ENCODE data around the gene GPRC5A. TPM values are rescaled to one million over a fixed set of nuclear protein-coding genes. Genes with fewer than 3 reads are reported as not detected.

Gene GPRC5A
- total and polyA plus RNA-seq, 2 experiments from 2014 or later = 0.16 to 0.38 TPM

DNA sequence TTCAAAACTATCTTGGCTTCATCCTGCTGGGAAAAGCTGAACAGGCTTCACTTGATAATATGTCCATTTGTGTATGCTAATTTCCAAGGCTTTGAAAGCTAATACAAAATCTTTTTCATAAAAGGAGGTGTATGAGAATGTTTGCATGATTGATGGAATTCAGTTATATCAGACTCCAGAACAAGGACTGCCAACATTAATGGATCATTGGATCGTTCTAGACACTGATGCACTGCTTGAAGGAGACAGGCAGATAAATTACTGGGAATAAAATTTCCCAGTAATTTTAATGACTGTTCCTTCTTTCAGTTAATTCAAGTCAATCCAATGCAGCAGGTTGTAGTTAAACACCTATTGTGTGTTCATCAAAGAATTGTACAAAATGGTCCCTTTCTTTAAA, 60.1 kb downstream of the GPRC5A start:
- no peaks in the 10 kb centered on the region for H4K20me1 ChIP-seq (replicated peaks; ENCODE audit: insufficient read depth)
- no peaks in the 10 kb centered on the region for H3K36me3 ChIP-seq (ENCODE audit: insufficient read depth)
- Mint-ChIP-seq H3K27me3 (ENCODE audit: insufficient read depth, low read depth, poor library complexity) (peaks cover 5% of the 10 kb centered on the region), H3K27ac (no peak overlapping the region), H3K4me3 (no peak overlapping the region), H3K36me3 (ENCODE audit: low read depth) (no peaks in the 10 kb centered on the region), H3K9me3 (no peaks in the 10 kb centered on the region), H3K4me1 (no peaks in the 10 kb centered on the region)
- no peak for TF ChIP-seq JUNB (IDR thresholded peaks at IDR 0.05; ENCODE audit: unreplicated experiment)
- TF ChIP-seq, protein P1, sequence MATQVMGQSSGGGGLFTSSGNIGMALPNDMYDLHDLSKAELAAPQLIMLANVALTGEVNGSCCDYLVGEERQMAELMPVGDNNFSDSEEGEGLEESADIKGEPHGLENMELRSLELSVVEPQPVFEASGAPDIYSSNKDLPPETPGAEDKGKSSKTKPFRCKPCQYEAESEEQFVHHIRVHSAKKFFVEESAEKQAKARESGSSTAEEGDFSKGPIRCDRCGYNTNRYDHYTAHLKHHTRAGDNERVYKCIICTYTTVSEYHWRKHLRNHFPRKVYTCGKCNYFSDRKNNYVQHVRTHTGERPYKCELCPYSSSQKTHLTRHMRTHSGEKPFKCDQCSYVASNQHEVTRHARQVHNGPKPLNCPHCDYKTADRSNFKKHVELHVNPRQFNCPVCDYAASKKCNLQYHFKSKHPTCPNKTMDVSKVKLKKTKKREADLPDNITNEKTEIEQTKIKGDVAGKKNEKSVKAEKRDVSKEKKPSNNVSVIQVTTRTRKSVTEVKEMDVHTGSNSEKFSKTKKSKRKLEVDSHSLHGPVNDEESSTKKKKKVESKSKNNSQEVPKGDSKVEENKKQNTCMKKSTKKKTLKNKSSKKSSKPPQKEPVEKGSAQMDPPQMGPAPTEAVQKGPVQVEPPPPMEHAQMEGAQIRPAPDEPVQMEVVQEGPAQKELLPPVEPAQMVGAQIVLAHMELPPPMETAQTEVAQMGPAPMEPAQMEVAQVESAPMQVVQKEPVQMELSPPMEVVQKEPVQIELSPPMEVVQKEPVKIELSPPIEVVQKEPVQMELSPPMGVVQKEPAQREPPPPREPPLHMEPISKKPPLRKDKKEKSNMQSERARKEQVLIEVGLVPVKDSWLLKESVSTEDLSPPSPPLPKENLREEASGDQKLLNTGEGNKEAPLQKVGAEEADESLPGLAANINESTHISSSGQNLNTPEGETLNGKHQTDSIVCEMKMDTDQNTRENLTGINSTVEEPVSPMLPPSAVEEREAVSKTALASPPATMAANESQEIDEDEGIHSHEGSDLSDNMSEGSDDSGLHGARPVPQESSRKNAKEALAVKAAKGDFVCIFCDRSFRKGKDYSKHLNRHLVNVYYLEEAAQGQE (IDR thresholded peaks at IDR 0.05; ENCODE audit: unreplicated experiment) = no peak
- TF ChIP-seq EZH2 (IDR thresholded peaks at IDR 0.05; ENCODE audit: low read depth, unreplicated experiment) = no peak
- no peak for TF ChIP-seq ZNF331 (CRISPR knock-in tag; IDR thresholded peaks at IDR 0.05; ENCODE audit: low read depth)
- TF ChIP-seq, protein P2, sequence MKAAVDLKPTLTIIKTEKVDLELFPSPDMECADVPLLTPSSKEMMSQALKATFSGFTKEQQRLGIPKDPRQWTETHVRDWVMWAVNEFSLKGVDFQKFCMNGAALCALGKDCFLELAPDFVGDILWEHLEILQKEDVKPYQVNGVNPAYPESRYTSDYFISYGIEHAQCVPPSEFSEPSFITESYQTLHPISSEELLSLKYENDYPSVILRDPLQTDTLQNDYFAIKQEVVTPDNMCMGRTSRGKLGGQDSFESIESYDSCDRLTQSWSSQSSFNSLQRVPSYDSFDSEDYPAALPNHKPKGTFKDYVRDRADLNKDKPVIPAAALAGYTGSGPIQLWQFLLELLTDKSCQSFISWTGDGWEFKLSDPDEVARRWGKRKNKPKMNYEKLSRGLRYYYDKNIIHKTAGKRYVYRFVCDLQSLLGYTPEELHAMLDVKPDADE (IDR thresholded peaks at IDR 0.05) = no peak
- no peak for TF ChIP-seq EZH2phosphoT487 (IDR thresholded peaks at IDR 0.05; ENCODE audit: unreplicated experiment)
- TF ChIP-seq ZNF114 (CRISPR knock-in tag; IDR thresholded peaks at IDR 0.05) = no peak
- no peak for TF ChIP-seq CREB1 (CRISPR knock-in tag; IDR thresholded peaks at IDR 0.05; ENCODE audit: low read depth)
- TF ChIP-seq POLR2AphosphoS5 (IDR thresholded peaks at IDR 0.05; ENCODE audit: low read depth) = no peak
- TF ChIP-seq, protein P3, sequence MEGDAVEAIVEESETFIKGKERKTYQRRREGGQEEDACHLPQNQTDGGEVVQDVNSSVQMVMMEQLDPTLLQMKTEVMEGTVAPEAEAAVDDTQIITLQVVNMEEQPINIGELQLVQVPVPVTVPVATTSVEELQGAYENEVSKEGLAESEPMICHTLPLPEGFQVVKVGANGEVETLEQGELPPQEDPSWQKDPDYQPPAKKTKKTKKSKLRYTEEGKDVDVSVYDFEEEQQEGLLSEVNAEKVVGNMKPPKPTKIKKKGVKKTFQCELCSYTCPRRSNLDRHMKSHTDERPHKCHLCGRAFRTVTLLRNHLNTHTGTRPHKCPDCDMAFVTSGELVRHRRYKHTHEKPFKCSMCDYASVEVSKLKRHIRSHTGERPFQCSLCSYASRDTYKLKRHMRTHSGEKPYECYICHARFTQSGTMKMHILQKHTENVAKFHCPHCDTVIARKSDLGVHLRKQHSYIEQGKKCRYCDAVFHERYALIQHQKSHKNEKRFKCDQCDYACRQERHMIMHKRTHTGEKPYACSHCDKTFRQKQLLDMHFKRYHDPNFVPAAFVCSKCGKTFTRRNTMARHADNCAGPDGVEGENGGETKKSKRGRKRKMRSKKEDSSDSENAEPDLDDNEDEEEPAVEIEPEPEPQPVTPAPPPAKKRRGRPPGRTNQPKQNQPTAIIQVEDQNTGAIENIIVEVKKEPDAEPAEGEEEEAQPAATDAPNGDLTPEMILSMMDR (conservative IDR thresholded peaks at IDR 0.05; ENCODE audit: low read depth in 2 of 2) = no peak
- TF ChIP-seq NANOG (IDR thresholded peaks at IDR 0.05; ENCODE audit: borderline replicate concordance) = no peak
- no peak for TF ChIP-seq STAT1 (IDR thresholded peaks at IDR 0.05; ENCODE audit: unreplicated experiment)
- TF ChIP-seq, protein P4, sequence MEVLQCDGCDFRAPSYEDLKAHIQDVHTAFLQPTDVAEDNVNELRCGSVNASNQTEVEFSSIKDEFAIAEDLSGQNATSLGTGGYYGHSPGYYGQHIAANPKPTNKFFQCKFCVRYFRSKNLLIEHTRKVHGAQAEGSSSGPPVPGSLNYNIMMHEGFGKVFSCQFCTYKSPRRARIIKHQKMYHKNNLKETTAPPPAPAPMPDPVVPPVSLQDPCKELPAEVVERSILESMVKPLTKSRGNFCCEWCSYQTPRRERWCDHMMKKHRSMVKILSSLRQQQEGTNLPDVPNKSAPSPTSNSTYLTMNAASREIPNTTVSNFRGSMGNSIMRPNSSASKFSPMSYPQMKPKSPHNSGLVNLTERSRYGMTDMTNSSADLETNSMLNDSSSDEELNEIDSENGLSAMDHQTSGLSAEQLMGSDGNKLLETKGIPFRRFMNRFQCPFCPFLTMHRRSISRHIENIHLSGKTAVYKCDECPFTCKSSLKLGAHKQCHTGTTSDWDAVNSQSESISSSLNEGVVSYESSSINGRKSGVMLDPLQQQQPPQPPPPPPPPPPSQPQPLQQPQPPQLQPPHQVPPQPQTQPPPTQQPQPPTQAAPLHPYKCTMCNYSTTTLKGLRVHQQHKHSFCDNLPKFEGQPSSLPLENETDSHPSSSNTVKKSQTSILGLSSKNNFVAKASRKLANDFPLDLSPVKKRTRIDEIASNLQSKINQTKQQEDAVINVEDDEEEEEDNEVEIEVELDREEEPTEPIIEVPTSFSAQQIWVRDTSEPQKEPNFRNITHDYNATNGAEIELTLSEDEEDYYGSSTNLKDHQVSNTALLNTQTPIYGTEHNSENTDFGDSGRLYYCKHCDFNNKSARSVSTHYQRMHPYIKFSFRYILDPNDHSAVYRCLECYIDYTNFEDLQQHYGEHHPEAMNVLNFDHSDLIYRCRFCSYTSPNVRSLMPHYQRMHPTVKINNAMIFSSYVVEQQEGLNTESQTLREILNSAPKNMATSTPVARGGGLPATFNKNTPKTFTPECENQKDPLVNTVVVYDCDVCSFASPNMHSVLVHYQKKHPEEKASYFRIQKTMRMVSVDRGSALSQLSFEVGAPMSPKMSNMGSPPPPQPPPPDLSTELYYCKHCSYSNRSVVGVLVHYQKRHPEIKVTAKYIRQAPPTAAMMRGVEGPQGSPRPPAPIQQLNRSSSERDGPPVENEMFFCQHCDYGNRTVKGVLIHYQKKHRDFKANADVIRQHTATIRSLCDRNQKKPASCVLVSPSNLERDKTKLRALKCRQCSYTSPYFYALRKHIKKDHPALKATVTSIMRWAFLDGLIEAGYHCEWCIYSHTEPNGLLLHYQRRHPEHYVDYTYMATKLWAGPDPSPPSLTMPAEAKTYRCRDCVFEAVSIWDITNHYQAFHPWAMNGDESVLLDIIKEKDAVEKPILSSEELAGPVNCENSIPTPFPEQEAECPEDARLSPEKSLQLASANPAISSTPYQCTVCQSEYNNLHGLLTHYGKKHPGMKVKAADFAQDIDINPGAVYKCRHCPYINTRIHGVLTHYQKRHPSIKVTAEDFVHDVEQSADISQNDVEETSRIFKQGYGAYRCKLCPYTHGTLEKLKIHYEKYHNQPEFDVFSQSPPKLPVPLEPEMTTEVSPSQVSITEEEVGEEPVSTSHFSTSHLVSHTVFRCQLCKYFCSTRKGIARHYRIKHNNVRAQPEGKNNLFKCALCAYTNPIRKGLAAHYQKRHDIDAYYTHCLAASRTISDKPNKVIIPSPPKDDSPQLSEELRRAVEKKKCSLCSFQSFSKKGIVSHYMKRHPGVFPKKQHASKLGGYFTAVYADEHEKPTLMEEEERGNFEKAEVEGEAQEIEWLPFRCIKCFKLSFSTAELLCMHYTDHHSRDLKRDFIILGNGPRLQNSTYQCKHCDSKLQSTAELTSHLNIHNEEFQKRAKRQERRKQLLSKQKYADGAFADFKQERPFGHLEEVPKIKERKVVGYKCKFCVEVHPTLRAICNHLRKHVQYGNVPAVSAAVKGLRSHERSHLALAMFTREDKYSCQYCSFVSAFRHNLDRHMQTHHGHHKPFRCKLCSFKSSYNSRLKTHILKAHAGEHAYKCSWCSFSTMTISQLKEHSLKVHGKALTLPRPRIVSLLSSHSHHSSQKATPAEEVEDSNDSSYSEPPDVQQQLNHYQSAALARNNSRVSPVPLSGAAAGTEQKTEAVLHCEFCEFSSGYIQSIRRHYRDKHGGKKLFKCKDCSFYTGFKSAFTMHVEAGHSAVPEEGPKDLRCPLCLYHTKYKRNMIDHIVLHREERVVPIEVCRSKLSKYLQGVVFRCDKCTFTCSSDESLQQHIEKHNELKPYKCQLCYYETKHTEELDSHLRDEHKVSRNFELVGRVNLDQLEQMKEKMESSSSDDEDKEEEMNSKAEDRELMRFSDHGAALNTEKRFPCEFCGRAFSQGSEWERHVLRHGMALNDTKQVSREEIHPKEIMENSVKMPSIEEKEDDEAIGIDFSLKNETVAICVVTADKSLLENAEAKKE (CRISPR knock-in tag; IDR thresholded peaks at IDR 0.05) = no peak
- no peaks in the 10 kb centered on the region for H3K4me1 ChIP-seq (ENCODE audit: insufficient read depth)
- ATAC-seq (no peak), DNase-seq (ENCODE audit: low spot score) (no peak)
- H3K9me2 ChIP-seq (ENCODE audit: insufficient read depth) = no peaks in the 10 kb centered on the region; the same call in 1 of the 2 replicates
- no peaks in the 10 kb centered on the region for H3K27me3 ChIP-seq (ENCODE audit: insufficient read depth)
- no peaks in the 10 kb centered on the region for H3K79me2 ChIP-seq (replicated peaks; ENCODE audit: insufficient read depth)
- H3F3A ChIP-seq (replicated peaks; ENCODE audit: low read depth) = no peaks in the 10 kb centered on the region
- no peak overlapping the region for H3K27ac ChIP-seq (ENCODE audit: low read depth)
- no peak overlapping the region for H3K4me3 ChIP-seq
- no peak overlapping the region for H3K4me2 ChIP-seq
- no peak overlapping the region for H2AFZ ChIP-seq

Measured in GM23338 (cell line).